Stomach (tissue), 9 donors: ENCODE results near the gene LPA. TPM values are rescaled to one million over a fixed set of nuclear protein-coding genes. Genes with fewer than 3 reads are reported as not detected.

Experiments
- DNase-seq, 2 donors: peaks; one replicate each; pipeline versions ENCODE4 v3.0.0 to v3.0.0-alpha.2; 2013 to 2019
- H3K27ac ChIP-seq, 5 donors: fragments of 200-600 bp in 4 of 5; sonication (generic) in 4 of 5; one replicate each; pipeline ENCODE4 v1.5.1; 2013 to 2019; ENCODE audit warnings: mild to moderate bottlenecking in 1 of 5, moderate library complexity in 1 of 5
- H3K27me3 ChIP-seq, 3 donors: fragments of 200-600 bp; sonication (generic); one replicate each; pipeline ENCODE4 v1.5.1; 2017 to 2019; ENCODE audit warnings: mixed run types in 1 of 3
- H3K36me3 ChIP-seq, 4 donors: fragments of 200-600 bp; sonication (generic); 1 replicate in 3 of 4; 2 replicates in 1 of 4; pipeline ENCODE4 v1.5.1; 2016 to 2019
- H3K4me1 ChIP-seq, 4 donors: fragments of 200-600 bp; sonication (generic); one replicate each; pipeline ENCODE4 v1.5.1; 2016 to 2019
- H3K4me3 ChIP-seq, 4 donors: fragments of 200-600 bp; sonication (generic) in 3 of 4; one replicate each; pipeline ENCODE4 v1.5.1; 2016 to 2019; ENCODE audit warnings: mild to moderate bottlenecking in 1 of 4
- H3K9me3 ChIP-seq, 4 donors: fragments of 200-600 bp; sonication (generic); one replicate each; pipeline ENCODE4 v1.5.1; 2016 to 2019
- EP300 ChIP-seq: sonication (generic); formaldehyde crosslinking; IDR thresholded peaks from one replicate; pipeline ENCODE4 v1.6.1; 2017; ENCODE audit warnings: antibody characterized with exemption
- POLR2A ChIP-seq, 4 donors: fragments of 450-650 bp; IDR thresholded peaks; one replicate each; pipeline ENCODE4 v1.6.1; 2016; ENCODE audit warnings: antibody characterized with exemption in 4 of 4, control low read depth in 2 of 4, mild to moderate bottlenecking in 1 of 4, moderate library complexity in 1 of 4
- POLR2AphosphoS5 ChIP-seq, 3 donors: sonication (generic); formaldehyde crosslinking; IDR thresholded peaks; one replicate each; pipeline ENCODE4 v1.6.1; 2016; ENCODE audit warnings: antibody characterized with exemption in 3 of 3
- WGBS, 5 donors: extraction: QIAGEN DNeasy Blood & Tissue Kit in 3 of 5; methylation state at CpG; one replicate each; pipeline versions ENCODE4 v1.1.5 to v1.1.7; 2013 to 2018; 5-methylcytosine and 5-hydroxymethylcytosine counted together
- intact Hi-C: fragments of 100-400 bp; cut with DNase I; formaldehyde crosslinking; loops from one replicate; pipeline ENCODE4 v1.15.1; 2023; ENCODE audit warnings: low total_unique reads
- polyA plus RNA-seq, 3 donors: library from polyadenylated mRNA; stranded (reverse); fragments of 200-250 nt; gene quantifications; one replicate each; pipeline ENCODE4 v1.2.3, GENCODE V29; 2013
- total RNA-seq, 5 donors: library from RNA; depleted of rRNA; stranded (reverse); fragments of >200 nt; gene quantifications; one replicate each; pipeline versions ENCODE4 v1.1.0 to v1.2.3, GENCODE V29; 2014 to 2016
- TF ChIP-seq, protein P1 (sequence below), 7 experiments: fragments of 450-650 bp in 4 of 7; fragments of 200-600 bp in 3 of 7; sonication (generic) in 3 of 7; IDR thresholded peaks; one replicate each; pipeline ENCODE4 v1.5.1; 2016 to 2019; ENCODE audit warnings: antibody characterized with exemption in 7 of 7, control low read depth in 2 of 7, mild to moderate bottlenecking in 1 of 7
- donor health status: healthy with polysubstance abuse.
- donor health status: Bipolar disorder and iron deficiency.
- donor health status: healthy.

The LPA gene
- total and polyA plus RNA-seq, 8 donors, result 0.25 TPM; not detected in 7

DNA sequence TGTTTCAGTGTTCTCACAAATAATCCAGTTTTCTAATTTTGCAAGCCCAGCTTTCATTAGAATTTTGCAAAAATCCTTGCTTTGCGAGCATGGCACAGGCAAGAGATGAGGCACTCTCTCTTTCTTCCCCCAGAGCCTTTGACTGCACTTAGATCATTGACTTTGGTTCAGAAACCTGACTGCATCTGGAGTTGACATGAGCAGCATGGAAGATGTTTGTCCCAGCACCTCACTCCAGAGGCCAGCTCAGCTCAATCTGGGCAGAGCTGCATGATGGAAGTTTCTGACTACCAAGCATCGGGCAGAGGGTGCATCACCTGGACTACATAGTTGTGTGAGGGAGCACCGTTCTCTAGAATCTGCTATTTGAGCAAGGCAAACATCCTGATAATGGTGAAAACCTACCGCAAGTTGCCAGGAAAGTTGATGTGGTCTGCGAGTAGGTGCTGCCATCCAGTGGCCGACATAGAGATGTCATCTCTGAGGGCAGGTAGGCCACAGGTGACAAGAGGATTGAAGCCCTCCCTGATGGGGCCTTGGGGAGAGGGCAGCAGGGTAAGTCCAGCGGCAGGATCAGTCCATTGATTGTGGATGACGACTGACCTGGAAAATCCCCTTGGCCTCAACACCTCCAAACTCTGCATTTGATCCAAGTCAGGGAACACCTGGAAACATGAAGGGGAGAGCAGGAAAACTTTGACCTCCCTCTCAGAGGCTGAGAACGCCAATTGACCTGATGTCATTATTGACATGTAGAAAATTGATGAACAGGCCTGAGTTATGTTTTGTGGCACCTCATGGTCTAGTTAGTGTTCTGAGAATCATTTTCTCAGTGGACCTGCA, 3.8 kb upstream of the LPA start:
- DNase-seq, result peak; percentile 29 to 48
- Histone ChIP-seq H3K27ac (no peak overlapping the region), H3K4me3 (no peak overlapping the region), H3K36me3 (no peaks in the 10 kb centered on the region), H3K4me1 (no peaks in the 10 kb centered on the region), H3K9me3 (peaks cover 0 to 7% (median under 1%) of the 10 kb centered on the region in 4 donors), H3K27me3 (peaks cover 0 to 10% (median 0%) of the 10 kb centered on the region in 3 donors)
- WGBS, 5 donors, result 19 to 30% (median 22%) methylated on average over 9 of the region's 9 CpGs
- intact Hi-C loops, result no loop called here
- TF ChIP-seq, protein P1, sequence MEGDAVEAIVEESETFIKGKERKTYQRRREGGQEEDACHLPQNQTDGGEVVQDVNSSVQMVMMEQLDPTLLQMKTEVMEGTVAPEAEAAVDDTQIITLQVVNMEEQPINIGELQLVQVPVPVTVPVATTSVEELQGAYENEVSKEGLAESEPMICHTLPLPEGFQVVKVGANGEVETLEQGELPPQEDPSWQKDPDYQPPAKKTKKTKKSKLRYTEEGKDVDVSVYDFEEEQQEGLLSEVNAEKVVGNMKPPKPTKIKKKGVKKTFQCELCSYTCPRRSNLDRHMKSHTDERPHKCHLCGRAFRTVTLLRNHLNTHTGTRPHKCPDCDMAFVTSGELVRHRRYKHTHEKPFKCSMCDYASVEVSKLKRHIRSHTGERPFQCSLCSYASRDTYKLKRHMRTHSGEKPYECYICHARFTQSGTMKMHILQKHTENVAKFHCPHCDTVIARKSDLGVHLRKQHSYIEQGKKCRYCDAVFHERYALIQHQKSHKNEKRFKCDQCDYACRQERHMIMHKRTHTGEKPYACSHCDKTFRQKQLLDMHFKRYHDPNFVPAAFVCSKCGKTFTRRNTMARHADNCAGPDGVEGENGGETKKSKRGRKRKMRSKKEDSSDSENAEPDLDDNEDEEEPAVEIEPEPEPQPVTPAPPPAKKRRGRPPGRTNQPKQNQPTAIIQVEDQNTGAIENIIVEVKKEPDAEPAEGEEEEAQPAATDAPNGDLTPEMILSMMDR (IDR thresholded peaks at IDR 0.05), result peak in 3 of 7 experiments; percentile 35 to 46 (median 38)
- TF ChIP-seq POLR2AphosphoS5 (IDR thresholded peaks at IDR 0.05) (no peak), EP300 (no peak), POLR2A (IDR thresholded peaks at IDR 0.05) (no peak)

DNA sequence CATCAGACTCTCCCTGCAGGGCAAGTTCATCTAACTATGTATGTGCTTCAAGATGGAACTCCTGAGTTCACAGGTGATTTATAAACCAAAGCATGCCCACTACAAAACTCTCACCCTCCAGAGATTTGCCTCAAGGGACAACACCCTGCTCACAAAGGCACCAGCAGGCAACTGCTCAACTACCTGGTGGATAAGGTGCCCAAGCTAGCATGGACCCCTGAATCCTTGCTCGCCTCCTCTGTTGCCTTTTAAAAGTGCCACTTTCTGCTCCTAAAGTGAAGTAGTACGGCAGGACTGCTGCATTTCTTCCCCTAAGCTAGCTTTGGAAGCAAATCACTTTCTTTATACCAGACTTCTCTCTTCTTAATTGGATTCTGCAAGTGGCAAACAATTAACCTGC, 1.2 kb downstream of the LPA start:
- intact Hi-C loops, result no loop called here
- Histone ChIP-seq H3K4me1 (no peaks in the 10 kb centered on the region), H3K27ac (no peak overlapping the region), H3K9me3 (peaks cover 0 to 11% (median under 1%) of the 10 kb centered on the region in 4 donors), H3K36me3 (no peaks in the 10 kb centered on the region), H3K27me3 (peaks cover 0 to 10% (median 0%) of the 10 kb centered on the region in 3 donors), H3K4me3 (no peak overlapping the region)
- whole genome bisulfite sequencing, 5 donors, result 68 to 82% (median 78%) methylated on average over 2 of the region's 2 CpGs
- DNase-seq, result no peak
- TF ChIP-seq POLR2AphosphoS5 (IDR thresholded peaks at IDR 0.05) (no peak), POLR2A (IDR thresholded peaks at IDR 0.05) (no peak), EP300 (no peak)
- TF ChIP-seq, protein P1 (IDR thresholded peaks at IDR 0.05), result no peak

- no peak for DNase-seq
- Histone ChIP-seq H3K4me1 (no peaks in the 10 kb centered on the region), H3K9me3 (peaks cover 0 to 15% (median 5%) of the 10 kb centered on the region in 4 donors), H3K27ac (no peak overlapping the region), H3K4me3 (no peak overlapping the region), H3K27me3 (peaks cover 0 to 10% (median 0%) of the 10 kb centered on the region in 3 donors), H3K36me3 (no peaks in the 10 kb centered on the region)
- WGBS, 5 donors, result 10 to 25% (median 20%) methylated on average over 3 of the region's 3 CpGs
- intact Hi-C loops, result no loop called here
- TF ChIP-seq POLR2AphosphoS5 (IDR thresholded peaks at IDR 0.05), result no peak
- TF ChIP-seq, protein P1 (IDR thresholded peaks at IDR 0.05), result no peak
- TF ChIP-seq POLR2A (IDR thresholded peaks at IDR 0.05), result no peak
- TF ChIP-seq EP300, result no peak
These were observed 1.6 kb downstream of the LPA start for GRCh38 chr6:160662429-160662828.

GRCh38 chr6:160661216-160661615, 2.9 kb downstream of the LPA start:
- TF ChIP-seq EP300 (no peak), POLR2A (IDR thresholded peaks at IDR 0.05) (no peak), POLR2AphosphoS5 (IDR thresholded peaks at IDR 0.05) (no peak)
- TF ChIP-seq, protein P1 (IDR thresholded peaks at IDR 0.05), result no peak
- Histone ChIP-seq H3K27ac (no peak overlapping the region), H3K27me3 (peaks cover 0 to 6% (median 0%) of the 10 kb centered on the region in 3 donors), H3K9me3 (peaks cover 0 to 27% (median 13%) of the 10 kb centered on the region in 4 donors), H3K36me3 (no peaks in the 10 kb centered on the region), H3K4me3 (no peak overlapping the region), H3K4me1 (no peaks in the 10 kb centered on the region)
- no peak for DNase-seq
- WGBS, 5 donors, result 66 to 81% (median 76%) methylated on average over 3 of the region's 3 CpGs
- intact Hi-C loops, result no loop called here
